PC-9 (cell line): ENCODE measurements around the gene AMOTL1. TPM values are rescaled to one million over a fixed set of nuclear protein-coding genes. Genes with fewer than 3 reads are reported as not detected.

Experiments used
- BruUV-seq: library from RNA; stranded (reverse); fragments of 400-500 nt; replicated peaks from 2 replicates; lab custom pipeline; 2021; lab: Mats Ljungman, UMichigan
- CTCF ChIA-PET: fragments of 300-600 bp; sonication (Branson Sonifier 250); formaldehyde crosslinking; loops from one replicate; lab custom pipeline; 2022; ENCODE audit warnings: antibody characterized with exemption; lab: Charles Lee
- POLR2A ChIA-PET: fragments of 300-600 bp; sonication (Branson Sonifier 250); formaldehyde crosslinking; loops from one replicate; lab custom pipeline; 2022; ENCODE audit warnings: antibody characterized with exemption; ENCODE audit not compliant: unreplicated experiment; lab: Charles Lee
- DNase-seq, 2 experiments: peaks; one replicate each; pipeline versions ENCODE4 v3.0.0 to v3.0.0-alpha.2; 2015 to 2022; ENCODE audit warnings: mixed read lengths in 1 of 2
- H2AFZ ChIP-seq: fragments of 200-600 bp; sonication (generic); 2 replicates; pipeline ENCODE4 v1.8.1; 2017; ENCODE audit warnings: antibody characterized with exemption
- H3F3A ChIP-seq: fragments of 200-600 bp; sonication (generic); 2 replicates; pipeline ENCODE4 v1.8.1; 2017; ENCODE audit warnings: antibody characterized with exemption, mild to moderate bottlenecking, low read depth; ENCODE audit not compliant: insufficient read depth
- H3K27ac ChIP-seq: fragments of 200-600 bp; sonication (generic); 2 replicates; pipeline ENCODE4 v1.6.1; 2016; ENCODE audit warnings: mixed run types
- H3K27me3 ChIP-seq: fragments of 200-600 bp; sonication (generic); 2 replicates; pipeline ENCODE4 v1.6.1; 2016; ENCODE audit warnings: low read depth, mixed run types; ENCODE audit not compliant: insufficient read depth
- H3K36me3 ChIP-seq: fragments of 200-600 bp; sonication (generic); 2 replicates; pipeline ENCODE4 v1.6.1; 2016; ENCODE audit warnings: low read depth, mixed run types
- H3K4me1 ChIP-seq: fragments of 200-600 bp; sonication (generic); replicated peaks from 2 replicates; pipeline ENCODE4 v1.6.1; 2016; ENCODE audit warnings: mixed run types; ENCODE audit not compliant: insufficient read depth
- H3K4me2 ChIP-seq: fragments of 200-600 bp; sonication (generic); 2 replicates; pipeline ENCODE4 v1.6.1; 2017; ENCODE audit warnings: mixed run types
- H3K4me3 ChIP-seq: fragments of 200-600 bp; sonication (generic); 2 replicates; pipeline ENCODE4 v1.6.1; 2016; ENCODE audit warnings: mixed run types
- H3K79me2 ChIP-seq: fragments of 200-600 bp; sonication (generic); 2 replicates; pipeline ENCODE4 v1.6.1; 2017; ENCODE audit warnings: low read depth, mixed run types
- H3K9me2 ChIP-seq: fragments of 200-600 bp; sonication (generic); 2 replicates; pipeline ENCODE4 v1.8.1; 2017; ENCODE audit warnings: mild to moderate bottlenecking; ENCODE audit not compliant: insufficient read depth
- H3K9me3 ChIP-seq: fragments of 200-600 bp; sonication (generic); 2 replicates; pipeline ENCODE4 v1.8.1; 2016; ENCODE audit warnings: low read depth; ENCODE audit not compliant: insufficient read depth
- H4K20me1 ChIP-seq: fragments of 200-600 bp; sonication (generic); 2 replicates; pipeline ENCODE4 v1.8.1; 2017; ENCODE audit not compliant: insufficient read depth
- CTCF ChIP-seq: fragments of 200-600 bp; sonication (generic); conservative IDR thresholded peaks from 2 replicates; pipeline ENCODE4 v1.6.1; 2017; ENCODE audit warnings: mixed run types, antibody characterized with exemption, mild to moderate bottlenecking, moderate library complexity
- EZH2 ChIP-seq: fragments of 200-600 bp; sonication (generic); IDR thresholded peaks from 2 replicates; pipeline ENCODE4 v1.8.0; 2017; ENCODE audit warnings: antibody characterized with exemption, low read depth
- intact Hi-C: fragments of 100-400 bp; cut with micrococcal nuclease; formaldehyde crosslinking; loops from one replicate; pipeline ENCODE4 v1.10.0; 2022; ENCODE audit not compliant: unreplicated experiment
- total RNA-seq: library from RNA; stranded (reverse); gene quantifications from 2 replicates; pipeline ENCODE4 v1.2.3, GENCODE V29; 2021

The AMOTL1 gene
- total RNA-seq, 1 experiment from 2014 or later: 60.5 TPM

DNA sequence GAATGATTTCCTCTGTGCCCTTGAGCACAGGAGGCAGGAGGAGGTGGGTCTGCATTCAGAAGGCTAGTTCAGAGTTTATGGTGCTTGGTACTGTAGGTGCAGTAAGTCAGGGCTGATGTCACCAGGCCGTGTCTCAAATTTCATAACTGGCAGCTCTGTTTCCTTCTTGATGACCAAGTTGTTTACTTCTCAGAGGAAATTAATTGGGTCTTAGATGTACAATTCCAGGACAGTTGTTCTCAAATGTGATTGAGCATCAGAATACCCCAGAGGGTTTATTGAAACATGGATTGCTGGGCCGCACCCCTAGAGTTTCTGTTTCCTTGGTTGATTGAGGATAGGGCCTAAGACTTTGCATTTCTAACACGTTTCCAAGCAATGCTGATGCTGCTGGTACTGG is 6.2 kb downstream of the AMOTL1 start:
- peaks cover 47% of the 10 kb centered on the region for H4K20me1 ChIP-seq
- H3K4me3 ChIP-seq: no peak overlapping the region; the same call in 1 of the 2 replicates
- peak overlapping the region; percentile 92 for H3K4me2 ChIP-seq
- no peaks in the 10 kb centered on the region for H3K27me3 ChIP-seq
- BruUV-seq: no TSS peak
- no peaks in the 10 kb centered on the region for H3K9me3 ChIP-seq
- ChIA-PET POLR2A (no interaction called here), CTCF (no interaction called here)
- TF ChIP-seq EZH2 (no peak), CTCF (no peak)
- peaks cover 100% of the 10 kb centered on the region for H3K79me2 ChIP-seq
- DNase-seq: peak in 1 of 2 experiments; percentile 75
- no peak overlapping the region for H2AFZ ChIP-seq
- intact Hi-C loops: no loop called here
- no peaks in the 10 kb centered on the region for H3K9me2 ChIP-seq
- H3F3A ChIP-seq: peaks cover 52% of the 10 kb centered on the region
- peak overlapping the region; percentile 83 for H3K27ac ChIP-seq
- H3K36me3 ChIP-seq: peaks cover 21% of the 10 kb centered on the region; the same call in 1 of the 2 replicates
- peaks cover 86% of the 10 kb centered on the region for H3K4me1 ChIP-seq

DNA sequence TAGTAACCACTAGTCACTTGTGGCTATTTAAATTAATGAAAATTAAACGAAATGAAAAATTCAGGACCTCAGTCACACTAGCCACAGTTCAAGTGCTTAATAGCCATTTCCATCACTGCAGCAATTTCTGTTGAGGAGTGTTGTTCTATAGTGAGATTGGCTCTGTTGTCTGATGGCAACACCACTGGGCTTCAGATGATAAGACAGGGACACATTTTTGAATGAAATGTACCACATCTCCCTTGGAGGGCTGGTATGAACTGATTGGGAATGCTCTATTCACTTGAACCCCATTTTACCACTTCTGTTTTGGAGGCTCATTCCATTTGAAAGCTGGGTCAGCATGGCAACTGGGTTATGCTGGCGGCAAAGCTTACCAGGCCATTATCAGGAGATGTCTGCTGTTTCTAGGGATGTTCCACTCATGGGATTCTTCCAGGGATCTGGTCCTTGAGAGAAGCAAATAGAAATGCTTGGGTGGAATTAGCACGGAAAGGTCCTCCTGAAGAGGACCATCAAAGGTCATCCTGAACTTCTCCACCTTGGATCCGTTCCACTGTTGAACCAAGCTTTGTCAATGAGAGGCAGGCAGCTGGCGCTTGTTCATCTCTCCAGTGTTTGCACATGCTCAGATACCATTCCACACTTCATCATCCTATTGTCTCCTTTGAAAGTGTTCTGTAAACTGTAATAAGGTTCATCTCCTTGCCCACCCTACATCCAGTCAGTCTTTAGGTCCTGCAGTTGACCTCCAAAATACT is 7.6 kb downstream of the AMOTL1 start:
- no peak for DNase-seq
- TF ChIP-seq CTCF (no peak), EZH2 (no peak)
- no peak overlapping the region for H3K4me3 ChIP-seq
- CTCF ChIA-PET: interaction anchor here (0.8 kb wide), 1 partner anchor 153 kb away, joined by 4 read pairs; no protein-coding TSS in a partner anchor
- H2AFZ ChIP-seq: no peak overlapping the region
- intact Hi-C loops: loop anchor here (1.0 to 5.0 kb wide), 2 partner anchors 19 to 38 kb away; no protein-coding TSS in a partner anchor
- H3K9me3 ChIP-seq: no peaks in the 10 kb centered on the region
- BruUV-seq: no TSS peak
- H3K79me2 ChIP-seq: peaks cover 100% of the 10 kb centered on the region
- H3F3A ChIP-seq: peaks cover 57% of the 10 kb centered on the region
- POLR2A ChIA-PET: no interaction called here
- H3K27me3 ChIP-seq: no peaks in the 10 kb centered on the region
- peaks cover 93% of the 10 kb centered on the region for H3K4me1 ChIP-seq
- H3K4me2 ChIP-seq: peak overlapping the region; percentile 92
- peaks cover 35% of the 10 kb centered on the region for H4K20me1 ChIP-seq
- H3K36me3 ChIP-seq: peaks cover 25% of the 10 kb centered on the region; the same call in 1 of the 2 replicates
- H3K9me2 ChIP-seq: no peaks in the 10 kb centered on the region
- H3K27ac ChIP-seq: peak overlapping the region; percentile 83

GRCh38 chr11:94776351-94777321 is 8.5 kb downstream of the AMOTL1 start:
- Histone ChIP-seq H3K27ac (peak overlapping the region; percentile 83), H3K36me3 (peaks cover 31% of the 10 kb centered on the region; the same call in 1 of the 2 replicates), H3F3A (peaks cover 54% of the 10 kb centered on the region), H3K27me3 (no peaks in the 10 kb centered on the region), H3K4me2 (peak overlapping the region; percentile 92), H3K4me1 (peaks cover 88% of the 10 kb centered on the region), H2AFZ (no peak overlapping the region), H3K9me3 (no peaks in the 10 kb centered on the region), H3K79me2 (peaks cover 100% of the 10 kb centered on the region), H3K4me3 (peak overlapping the region; percentile 36; the same call in 1 of the 2 replicates), H3K9me2 (no peaks in the 10 kb centered on the region), H4K20me1 (peaks cover 38% of the 10 kb centered on the region)
- peak; percentile 64 to 94 for DNase-seq
- POLR2A ChIA-PET: no interaction called here
- intact Hi-C loops: loop anchor here (1.0 to 5.0 kb wide), 2 partner anchors 18 to 39 kb away; no protein-coding TSS in a partner anchor
- CTCF ChIA-PET: interaction anchor here (0.8 kb wide), 1 partner anchor 153 kb away, joined by 4 read pairs; no protein-coding TSS in a partner anchor
- no TSS peak for BruUV-seq
- TF ChIP-seq EZH2: no peak
- TF ChIP-seq CTCF: no peak
